NCI-H2029 treated with DMSO at 0.1 percent for 48 hours (cell line): Measurements from ENCODE around the gene CTSG.
"Not testable (repeated sequence)": the region's sequence is repeated elsewhere in the genome, so short reads cannot be mapped to it uniquely, and the experiment has no call there.

Source experiments
- DNase-seq: peaks from one replicate; lab custom pipeline; 2025; lab: John Stamatoyannopoulos, UW

CTSG gene

GRCh38 chr14:24542346-24542936, 33.6 kb downstream of the CTSG start:
- DNase-seq: no peak

- no peak for DNase-seq
Observed at GRCh38 chr14:24535737-24536136, 40.3 kb downstream of the CTSG start.

GRCh38 chr14:24534286-24534685, 41.8 kb downstream of the CTSG start:
- DNase-seq: no peak

- DNase-seq: not testable (repeated sequence)
Observed at GRCh38 chr14:24525877-24526620, 50.0 kb downstream of the CTSG start.
